Eye (tissue), 1 donor: ENCODE data around the gene TAF5.
A peak's percentile ranks its signal among the peaks of the same experiment; 100 is the strongest.
"Not testable (repeated sequence)": the region's sequence is repeated elsewhere in the genome, so short reads cannot be mapped to it uniquely, and the experiment has no call there.

ENCODE experiments used
- DNase-seq: peaks from one replicate; pipeline ENCODE4 v3.0.0-alpha.2; 2015

Gene TAF5

DNA sequence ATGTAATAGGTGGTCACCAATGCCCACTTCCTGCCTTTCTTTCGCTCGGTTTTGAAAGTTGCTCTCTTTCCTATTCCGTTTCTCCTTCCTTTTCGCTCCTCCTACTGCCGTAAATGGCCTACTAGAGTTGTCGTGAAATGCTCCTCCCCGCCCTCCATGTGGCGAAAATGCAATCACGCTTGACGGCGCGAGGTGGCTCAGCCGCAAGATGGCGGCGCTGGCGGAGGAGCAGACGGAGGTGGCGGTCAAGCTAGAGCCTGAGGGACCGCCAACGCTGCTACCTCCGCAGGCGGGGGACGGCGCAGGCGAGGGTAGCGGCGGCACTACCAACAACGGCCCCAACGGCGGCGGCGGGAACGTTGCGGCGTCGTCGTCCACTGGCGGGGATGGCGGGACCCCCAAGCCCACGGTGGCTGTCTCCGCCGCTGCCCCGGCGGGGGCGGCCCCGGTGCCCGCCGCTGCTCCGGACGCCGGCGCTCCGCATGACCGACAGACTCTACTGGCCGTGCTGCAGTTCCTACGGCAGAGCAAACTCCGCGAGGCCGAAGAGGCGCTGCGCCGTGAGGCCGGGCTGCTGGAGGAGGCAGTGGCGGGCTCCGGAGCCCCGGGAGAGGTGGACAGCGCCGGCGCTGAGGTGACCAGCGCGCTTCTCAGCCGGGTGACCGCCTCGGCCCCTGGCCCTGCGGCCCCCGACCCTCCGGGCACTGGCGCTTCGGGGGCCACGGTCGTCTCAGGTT lies at the start of gene TAF5:
Gene TAF5 (plus strand): TSS at position 195 of the 737 bp plus-strand sequence. CDS start 14 bp downstream, at position 209.
- peak; percentile 98 for DNase-seq

DNA sequence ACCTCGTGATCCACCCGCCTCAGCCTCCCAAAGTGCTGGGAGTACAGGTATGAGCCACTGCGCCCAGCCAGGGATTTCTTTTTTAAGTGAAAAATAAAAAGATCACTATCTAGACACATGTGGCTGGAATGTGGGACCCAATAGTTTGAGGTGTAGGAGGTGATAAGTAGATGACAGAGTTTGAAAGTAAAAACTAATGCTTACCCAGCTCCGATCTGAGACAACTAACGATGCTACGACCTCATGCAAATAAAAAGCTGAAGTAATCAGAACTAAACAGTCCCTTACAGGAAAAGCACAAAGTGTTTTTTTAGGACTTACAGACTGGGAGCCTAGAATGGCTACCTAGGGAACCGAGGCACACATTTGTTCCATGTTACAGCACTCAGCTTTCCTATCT lies 39.9 kb upstream of the TAF5 start:
- no peak for DNase-seq

DNA sequence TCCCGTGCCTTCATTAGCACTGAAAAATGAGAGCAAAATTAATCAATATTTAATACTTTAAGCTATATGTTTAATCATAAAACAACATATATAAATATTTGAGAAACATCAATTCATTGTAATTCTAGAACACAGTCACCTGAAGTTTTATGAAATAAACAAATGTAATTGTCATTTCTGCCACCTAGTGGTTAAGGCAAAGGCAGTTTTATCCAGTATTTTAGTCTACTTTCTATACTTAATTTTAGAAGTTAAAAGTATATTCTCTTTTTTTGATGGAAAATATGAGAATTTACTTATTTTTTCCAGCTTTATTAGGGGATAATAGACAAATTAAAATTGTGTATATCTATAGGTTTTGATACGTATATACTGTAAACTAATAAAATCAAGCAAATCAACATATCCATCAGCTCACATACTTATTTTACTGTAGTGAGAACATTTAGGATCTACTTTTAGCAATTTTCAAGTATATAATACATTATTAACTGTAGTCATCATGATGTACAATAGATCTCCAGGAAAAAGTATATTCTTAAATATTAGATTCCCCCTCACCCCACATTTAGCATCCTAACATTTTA lies 33.7 kb upstream of the TAF5 start:
- peak; percentile 37 for DNase-seq

DNA sequence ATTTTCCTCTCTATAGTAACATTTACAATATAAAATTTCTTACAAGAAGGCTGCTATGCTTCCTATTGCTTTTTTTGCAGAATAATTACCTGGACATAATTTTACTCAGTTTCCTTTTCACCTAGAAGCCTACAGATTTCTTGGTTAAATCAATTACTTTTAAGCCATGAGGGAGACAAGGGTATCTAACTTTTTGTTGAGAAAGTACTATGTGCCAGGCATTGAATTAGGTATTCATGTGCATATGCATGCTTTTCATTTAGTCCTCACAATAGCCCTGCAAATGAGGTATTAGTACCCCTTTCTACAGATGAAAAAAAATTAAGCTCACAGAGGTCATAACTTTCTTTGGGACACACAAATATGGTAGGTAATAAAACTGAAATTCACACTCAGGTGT lies 33.2 kb upstream of the TAF5 start:
- no peak for DNase-seq

DNA sequence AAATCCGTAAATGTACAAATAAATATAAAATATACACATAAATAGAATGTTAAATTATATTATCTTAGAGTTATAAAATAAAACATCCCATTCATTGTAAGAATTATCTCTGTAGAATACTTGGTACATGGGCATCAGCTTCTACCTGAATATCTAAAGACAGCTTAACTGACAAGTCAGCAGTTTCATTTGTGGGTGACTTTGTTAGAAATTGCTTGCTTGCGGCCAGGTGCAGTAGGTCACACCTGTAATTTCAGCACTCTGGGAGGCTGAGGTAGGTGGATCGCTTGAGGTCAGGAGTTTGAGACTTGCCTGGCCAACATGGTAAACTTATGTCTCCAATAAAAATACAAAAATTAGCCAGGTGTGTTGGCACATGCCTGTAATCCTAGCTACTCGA lies 31.4 kb upstream of the TAF5 start:
- DNase-seq, result no peak

DNA sequence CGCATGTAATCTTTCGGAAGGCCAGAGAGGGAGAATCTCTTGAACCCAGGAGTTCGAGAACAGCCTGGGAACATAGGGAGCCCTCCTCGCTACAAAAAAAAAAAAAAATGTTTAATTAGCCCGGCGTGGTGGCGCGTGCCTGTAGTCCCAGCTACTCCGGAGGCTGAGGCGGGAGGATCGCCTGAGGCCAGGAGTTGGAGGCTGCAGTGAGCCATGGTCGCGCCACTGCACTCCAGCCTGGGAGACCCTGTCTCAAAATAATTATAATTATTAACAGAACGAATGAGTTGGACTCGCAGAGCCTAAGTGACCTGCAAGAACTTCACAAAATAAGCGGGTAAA lies 17.6 kb upstream of the TAF5 start:
- no peak for DNase-seq

DNA sequence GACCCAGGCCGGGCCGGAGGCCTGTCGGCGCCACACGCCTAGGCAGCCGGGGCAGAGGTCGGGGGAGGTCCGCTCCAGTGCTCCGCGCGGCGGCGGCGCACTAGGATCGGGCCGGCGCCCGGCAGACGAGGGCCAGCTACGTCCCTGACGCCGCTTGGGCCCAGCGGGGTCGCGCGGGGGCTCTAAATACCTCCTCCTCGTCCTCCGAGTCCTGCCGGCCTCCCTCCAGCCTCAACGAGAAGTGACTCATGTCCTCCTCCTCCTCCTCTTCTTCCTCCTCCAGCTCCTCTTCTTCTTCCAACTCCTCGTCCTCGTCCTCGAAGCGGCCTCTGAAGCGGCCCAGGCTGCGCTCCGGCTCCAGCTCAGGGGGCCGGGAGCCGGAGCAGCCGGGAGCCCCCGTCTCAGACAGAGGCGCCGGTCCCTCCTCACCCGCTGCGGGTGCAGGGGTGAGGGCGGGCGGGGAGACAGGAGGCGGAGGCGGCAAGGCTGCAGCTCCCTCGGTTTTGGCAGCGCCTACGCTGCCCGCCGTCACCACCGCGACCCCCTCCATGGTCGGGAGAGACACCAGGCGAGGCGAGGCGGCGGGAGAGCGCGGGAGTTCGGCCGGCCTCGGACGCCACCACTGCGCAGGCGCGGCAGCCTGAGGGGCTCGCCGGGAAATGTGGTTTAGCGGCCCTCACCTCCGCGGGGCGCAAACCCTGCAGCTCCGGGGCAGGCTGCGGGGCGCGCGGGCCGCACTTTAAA lies 17.1 kb upstream of the TAF5 start, which contains the start of gene PCGF6:
Gene PCGF6 (minus strand): TSS at position 624 of the 744 bp plus-strand sequence. CDS start 74 bp downstream, at position 550.
- peak; percentile 96 for DNase-seq

DNA sequence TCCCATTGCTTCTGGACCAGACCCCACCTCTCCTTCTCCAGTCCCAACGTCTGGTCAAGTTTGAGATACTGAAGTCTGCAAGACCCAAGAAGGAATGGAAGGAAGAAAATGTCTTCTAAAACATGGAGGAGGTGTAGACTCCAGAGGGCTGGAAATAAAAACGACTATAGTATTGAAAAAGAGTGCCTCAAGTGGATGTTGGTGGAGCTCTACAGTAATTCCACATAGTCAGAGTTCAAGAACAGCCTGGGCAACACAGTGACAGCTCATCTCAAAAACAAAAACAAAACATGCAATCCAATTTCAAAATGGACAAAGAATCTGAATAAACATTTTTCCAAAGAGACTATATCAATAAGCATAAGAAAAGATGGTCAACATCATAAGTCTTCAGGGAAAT lies 14.5 kb upstream of the TAF5 start:
- DNase-seq, result no peak

DNA sequence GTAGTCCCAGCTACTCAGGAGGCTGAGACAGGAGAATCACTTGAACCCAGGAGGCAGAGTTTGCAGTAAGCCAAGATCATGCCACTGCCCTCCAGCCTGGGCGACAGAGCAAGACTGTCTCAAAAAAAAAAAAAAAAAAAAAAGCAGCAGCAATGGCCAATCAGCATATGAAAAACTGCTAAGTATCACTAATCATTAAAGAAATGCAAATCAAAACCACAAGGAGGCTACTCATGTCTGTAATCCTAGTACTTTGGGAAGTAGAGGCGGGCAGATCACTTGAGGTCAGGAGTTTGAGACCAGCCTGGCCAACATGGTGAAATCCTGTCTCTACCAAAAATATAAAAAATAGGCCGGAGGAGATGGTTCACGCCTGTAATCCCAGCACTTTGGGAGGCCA lies 13.2 kb upstream of the TAF5 start:
- DNase-seq, result not testable (repeated sequence)

DNA sequence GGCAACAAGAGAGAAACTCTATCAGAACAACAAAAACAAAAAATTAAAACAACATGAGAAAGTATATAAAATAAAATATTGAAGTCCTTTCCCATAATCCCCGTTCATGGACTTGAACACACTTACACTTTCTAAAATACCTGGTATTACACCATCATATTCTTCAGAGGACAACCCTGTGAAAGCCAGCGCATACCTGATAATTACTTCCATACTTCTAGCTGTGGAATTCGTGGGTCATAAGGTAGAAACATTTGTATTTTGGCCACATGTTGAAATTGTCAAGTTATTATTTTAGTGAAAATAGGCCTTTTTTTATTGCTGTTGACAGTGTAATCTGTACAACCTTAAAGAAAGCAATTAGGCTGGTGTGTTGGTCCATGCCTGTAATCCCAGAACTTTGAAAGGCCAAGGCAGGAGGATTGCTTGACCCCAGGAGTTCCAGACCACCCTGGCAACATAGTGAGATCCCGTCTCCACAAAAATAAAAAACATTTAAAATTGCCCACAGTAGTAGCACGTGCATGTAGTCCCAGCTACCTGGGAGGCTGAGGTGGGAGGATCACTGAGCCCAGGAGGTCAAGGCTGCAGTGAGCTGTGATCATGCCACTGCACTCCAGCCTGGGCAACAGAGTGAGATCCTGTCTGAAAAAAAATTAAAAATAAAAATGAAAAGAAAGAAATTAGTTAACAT lies 11.7 kb upstream of the TAF5 start:
- no peak for DNase-seq

DNA sequence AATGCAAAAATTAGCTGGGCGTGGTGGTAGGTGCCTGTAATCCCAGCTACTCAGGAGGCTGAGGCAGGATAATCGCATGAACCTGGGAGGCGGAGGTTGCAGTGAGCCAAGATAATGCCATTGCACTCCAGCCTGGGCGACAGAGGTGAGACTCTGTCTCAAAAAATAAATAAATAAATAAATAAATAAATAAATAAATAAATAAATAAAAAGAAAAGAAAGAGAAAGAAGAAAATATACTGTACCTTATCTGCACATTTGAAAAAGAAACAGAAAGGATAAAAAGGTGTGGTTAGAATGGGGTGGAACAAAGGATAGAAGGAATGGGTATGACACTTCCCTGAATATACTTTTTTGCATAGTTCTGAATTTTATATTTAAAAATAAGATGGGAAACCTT lies 8.3 kb upstream of the TAF5 start:
- DNase-seq, result not testable (repeated sequence)

DNA sequence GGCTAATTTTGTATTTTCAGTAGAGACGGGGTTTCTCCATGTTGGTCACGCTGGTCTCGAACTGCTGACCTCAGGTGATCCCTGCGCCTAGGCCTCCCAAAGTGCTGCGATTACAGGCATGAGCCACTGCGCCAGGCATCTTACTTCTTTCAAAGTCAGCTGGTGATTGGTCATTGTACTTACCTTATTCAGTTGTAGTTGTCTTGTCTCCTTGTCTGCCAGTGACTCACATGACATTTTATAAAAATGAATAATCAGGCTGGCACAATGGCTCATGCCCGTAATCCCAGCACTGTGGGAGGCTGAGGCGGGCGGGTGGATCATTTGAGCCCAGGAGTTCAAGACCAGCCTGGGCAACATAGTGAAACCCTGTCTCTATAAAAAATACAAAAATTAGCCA lies 7.0 kb upstream of the TAF5 start:
- not testable (repeated sequence) for DNase-seq

DNA sequence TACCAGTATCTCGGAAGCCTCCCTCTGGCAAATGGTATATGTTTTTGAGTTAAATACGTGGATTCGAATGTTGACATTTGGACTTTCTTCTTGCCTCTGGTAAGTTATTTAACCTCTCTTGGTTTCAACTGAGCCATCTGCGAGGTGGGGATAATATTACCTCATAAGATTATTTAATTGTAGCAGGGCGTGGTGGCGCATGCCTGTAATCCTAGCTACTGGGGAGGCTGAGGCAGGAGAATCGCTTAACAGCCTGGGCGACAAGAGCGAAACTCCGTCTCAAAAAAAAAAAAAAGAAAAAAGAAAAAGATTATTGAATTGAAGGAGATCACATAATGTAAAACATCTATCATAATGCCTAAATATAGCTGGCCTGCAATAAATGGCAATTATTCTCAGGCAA lies 396 bp upstream of the TAF5 start:
- no peak for DNase-seq

DNA sequence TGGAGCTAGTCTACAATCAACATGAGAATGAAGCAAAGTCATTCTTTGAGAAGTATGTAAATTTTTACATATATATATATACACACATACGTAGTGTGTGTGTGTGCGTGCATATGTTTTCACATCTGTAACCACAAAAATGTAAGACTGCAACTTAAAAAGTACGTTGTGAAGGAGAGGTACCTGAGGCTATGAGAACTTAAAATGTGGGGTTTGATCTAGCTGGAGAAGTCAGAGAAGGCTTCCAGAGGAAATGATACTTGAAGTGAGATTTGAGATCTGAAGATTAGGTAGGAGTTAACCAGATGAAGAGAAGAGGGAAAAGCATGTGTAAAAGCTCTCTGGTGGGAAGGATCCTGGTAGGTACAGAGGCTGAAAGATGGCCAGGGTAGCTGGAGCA lies 5.8 kb downstream of the TAF5 start:
- DNase-seq, result no peak

DNA sequence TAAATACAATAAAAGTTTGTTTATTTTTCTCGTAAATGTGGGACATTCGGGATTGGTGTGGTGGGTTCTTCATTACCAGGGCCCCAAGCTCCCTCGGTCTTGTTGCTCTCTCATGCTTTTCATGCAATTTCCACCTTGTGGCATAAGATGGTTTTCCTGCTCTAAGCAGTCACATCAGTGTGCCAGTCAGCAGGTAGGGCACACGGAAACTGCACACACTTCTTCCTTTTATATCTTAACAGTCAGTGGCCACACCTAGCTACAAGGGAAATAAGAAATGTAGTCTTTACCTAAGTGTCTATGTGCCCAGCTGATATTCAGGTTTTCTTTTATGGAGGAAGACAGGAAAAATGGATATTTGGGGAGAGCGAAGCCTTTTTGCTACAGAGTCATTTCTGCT lies 6.5 kb downstream of the TAF5 start:
- DNase-seq, result no peak

DNA sequence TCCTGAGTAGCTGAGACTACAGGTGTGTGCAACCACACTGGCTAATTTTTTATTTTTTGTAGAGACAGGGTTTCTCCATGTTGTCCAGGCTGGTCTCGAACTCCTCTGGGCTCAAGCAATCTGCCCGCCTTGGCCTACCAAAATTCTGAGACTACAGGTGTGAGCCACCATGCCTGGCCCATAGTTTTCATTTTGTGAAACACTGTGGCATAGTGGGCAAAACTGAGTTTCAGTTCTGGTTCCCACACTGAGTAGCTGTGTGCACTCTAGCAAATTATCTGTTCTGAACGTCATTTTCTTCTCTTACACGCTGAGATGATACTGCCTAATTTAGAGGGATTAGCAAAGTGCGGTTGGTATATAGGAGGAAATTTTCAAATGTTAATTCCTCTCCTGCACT lies 15.0 kb downstream of the TAF5 start:
- DNase-seq, result no peak

DNA sequence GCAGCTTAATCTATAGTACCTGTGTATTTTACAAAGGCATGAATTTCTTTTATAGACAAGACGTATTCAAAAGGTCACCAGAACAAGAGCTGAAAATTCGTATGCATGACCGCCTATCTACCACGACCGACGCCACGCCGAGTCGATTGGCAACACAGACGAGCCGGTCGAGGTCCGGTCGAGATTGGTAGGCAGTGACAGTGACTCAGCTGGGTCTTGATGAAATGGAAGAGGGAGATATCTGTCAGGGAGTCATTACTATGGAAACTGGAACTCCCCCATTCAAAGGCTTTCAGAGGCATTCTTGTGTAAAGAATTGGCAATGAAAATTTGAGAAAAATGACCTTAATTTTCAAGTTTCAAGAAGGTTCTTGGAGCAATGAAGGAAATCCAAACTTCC lies 26.4 kb downstream of the TAF5 start:
- no peak for DNase-seq

DNA sequence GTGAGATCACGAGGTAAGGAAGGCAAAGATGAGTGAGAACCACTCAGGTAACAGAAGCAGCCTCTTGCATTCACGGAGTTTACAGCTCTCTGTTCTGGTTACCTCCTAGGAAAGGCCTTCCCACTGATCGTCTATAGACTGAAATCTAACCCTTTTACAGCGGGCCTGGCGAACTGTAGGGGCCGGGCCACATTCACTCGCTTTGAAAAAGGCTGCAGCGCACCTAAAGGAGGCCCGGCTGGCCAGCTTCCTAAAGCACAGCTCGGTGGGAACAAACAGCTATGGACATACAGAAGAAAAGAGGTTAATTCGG lies 27.9 kb downstream of the TAF5 start:
- DNase-seq, result peak; percentile 59

DNA sequence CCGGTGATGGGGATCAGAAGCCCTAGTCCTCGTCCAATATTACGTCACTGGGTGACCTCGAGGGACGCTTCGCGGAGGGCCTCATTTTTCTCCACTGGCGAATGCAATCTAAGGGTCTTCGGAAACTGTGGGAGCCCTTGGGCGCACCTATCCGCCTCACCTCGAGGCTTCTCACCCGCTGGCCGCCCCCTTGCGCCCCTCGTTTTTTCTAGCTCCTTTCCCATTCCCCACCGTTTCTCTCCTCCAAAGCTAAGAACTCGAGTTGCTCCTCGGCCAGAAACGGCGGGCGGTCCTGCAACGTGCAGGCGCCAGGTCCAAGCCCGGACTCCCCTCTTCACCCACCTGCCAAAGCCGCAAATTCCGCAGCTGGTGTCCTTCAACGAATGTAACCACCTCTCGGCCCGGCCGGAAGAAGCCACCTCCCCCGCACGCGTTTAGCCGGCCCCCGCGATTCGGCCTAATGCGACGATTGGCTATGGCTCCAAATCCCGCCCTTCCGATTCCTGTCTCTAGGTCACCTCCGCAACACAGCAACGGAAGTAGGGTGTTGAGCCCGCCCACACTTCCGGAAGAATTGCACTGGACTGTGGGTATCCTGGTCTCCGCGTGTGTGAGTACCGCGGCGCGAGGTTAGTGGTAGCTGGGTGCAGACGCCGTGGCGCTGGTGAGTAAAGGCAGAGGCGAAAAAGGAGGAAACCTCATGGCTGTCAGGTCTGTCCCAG lies 28.5 kb downstream of the TAF5 start, which contains the start of the genes ATP5MK and PDCD11:
Gene ATP5MK (minus strand): TSS at position 409 of the 722 bp plus-strand sequence. CDS start 4,018 bp downstream, outside the sequence.
Gene PDCD11 (plus strand): TSS at position 560 of the 722 bp plus-strand sequence. CDS start 1,801 bp downstream, outside the sequence.
- peak; percentile 99 for DNase-seq

DNA sequence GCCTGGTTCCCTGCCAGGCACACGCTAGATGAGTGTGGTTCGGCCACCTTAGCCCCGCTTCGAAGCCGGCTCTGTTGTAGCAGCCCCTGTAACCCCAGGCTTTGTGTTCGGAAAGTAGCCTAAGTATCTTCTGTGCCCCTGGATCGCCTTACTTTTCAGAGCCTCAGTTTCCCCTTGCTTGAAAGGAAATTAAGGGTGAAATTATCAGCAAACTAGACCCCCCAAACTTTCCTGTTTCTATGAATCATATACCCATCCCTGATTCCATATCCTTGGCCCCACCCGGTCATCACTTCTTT lies 29.0 kb downstream of the TAF5 start:
- DNase-seq, result no peak

DNA sequence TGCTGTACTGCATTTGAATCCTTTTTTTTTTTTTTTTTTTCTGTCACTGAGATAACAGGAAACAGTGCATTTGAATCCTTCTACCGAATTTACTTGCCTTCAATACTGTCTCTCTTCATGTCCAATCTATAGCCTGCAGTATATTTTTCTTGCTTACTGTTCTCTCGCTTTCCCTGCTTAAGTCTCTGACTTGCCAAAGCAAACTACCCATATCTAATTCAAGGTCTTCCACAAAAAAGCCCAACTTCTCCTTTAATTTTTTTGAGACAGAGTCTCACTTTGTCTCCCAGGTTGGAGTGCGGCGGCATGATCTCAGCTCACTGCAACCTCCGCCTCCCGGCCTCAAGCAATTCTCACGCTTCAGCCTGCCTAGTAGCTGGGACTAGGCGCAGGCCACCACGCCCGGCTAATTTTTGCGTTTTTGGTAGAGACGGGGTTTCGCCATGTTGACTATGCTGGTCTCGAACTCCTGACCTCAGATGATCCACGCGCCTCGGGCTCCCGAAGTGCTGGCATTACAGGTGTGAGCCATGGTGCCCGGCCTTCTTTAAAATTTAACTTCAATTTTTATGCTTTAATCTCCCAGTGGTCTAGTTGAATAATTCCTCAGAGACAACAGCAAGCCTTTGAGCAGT lies 29.5 kb downstream of the TAF5 start:
- DNase-seq, result peak; percentile 1

DNA sequence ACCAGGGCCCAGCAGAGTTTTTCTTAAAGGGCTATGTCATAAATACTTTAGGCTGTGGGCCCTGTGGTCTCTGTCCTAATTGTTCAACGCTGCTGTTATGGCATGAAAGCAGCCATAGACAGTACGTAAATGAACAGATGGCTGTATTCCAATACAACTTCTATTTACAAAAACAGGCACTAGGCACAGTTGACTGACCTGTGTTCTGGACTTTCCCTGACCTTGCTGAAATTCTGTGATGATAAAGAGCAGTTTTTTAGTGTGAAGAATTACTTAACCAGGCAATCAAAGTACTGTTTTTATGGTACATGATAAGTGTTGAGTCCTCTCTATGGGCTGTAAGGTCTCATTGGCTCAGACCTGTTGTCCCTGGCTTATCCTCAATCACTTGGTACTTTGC lies 45.8 kb downstream of the TAF5 start:
- DNase-seq, result no peak
